Dermis blood vessel endothelial cell (primary cell): ENCODE data around the gene MCAT. TPM values are rescaled to one million over a fixed set of nuclear protein-coding genes. Genes with fewer than 3 reads are reported as not detected.
A peak's percentile ranks its signal among the peaks of the same experiment; 100 is the strongest.

ENCODE experiments used
- DNase-seq: peaks from one replicate; pipeline ENCODE4 v3.0.0; 2010
- total RNA-seq: library from RNA; depleted of rRNA; stranded (reverse); fragments of >200 nt; gene quantifications from 2 replicates; pipeline ENCODE4 v1.2.3, GENCODE V29; 2014

The MCAT gene
- total RNA-seq: 11.7 and 14.8 TPM in 2 replicates

DNA sequence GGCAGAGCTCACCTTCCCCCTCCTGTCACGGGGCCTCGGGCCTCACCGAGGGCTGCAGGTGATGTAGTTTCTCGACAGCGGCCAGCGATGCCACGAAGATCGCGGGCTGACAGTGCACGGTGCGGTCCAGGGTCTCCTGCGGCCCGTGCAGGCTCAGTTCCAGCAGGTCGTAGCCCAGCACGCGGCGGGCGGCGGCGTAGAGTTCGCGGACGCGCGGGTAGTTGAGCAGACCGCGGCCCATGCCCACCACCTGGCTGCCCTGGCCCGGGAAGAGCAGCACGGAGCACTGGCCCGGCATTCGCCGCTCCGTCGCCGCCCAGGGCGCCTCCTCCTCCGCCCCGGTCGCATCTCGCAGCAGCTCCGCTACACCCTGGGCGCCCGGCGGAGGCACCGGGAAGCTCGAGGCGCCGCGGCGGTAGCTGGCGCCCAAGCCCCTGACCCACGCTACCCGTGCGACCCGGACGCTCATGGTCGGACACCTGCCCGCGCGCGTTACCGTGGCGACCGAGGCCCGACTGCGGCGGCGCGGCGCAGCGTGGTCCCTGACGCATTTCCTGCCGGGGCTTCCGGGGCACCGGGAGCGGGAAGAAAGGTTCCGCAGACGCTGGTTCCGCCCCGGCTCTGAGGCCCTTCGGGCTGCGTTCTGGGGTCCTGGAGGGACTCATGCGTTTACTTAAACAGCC, at the start of gene MCAT:
Gene MCAT, minus strand, starts transcription at position 519 of the 683 bp plus-strand sequence. Its CDS starts 50 bp downstream, at position 469.
- DNase-seq: peak; percentile 49

GRCh38 chr22:43191831-43192230, 48.6 kb upstream of the MCAT start:
- DNase-seq: no peak

GRCh38 chr22:43188829-43189545, 45.8 kb upstream of the MCAT start:
- no peak for DNase-seq

DNA sequence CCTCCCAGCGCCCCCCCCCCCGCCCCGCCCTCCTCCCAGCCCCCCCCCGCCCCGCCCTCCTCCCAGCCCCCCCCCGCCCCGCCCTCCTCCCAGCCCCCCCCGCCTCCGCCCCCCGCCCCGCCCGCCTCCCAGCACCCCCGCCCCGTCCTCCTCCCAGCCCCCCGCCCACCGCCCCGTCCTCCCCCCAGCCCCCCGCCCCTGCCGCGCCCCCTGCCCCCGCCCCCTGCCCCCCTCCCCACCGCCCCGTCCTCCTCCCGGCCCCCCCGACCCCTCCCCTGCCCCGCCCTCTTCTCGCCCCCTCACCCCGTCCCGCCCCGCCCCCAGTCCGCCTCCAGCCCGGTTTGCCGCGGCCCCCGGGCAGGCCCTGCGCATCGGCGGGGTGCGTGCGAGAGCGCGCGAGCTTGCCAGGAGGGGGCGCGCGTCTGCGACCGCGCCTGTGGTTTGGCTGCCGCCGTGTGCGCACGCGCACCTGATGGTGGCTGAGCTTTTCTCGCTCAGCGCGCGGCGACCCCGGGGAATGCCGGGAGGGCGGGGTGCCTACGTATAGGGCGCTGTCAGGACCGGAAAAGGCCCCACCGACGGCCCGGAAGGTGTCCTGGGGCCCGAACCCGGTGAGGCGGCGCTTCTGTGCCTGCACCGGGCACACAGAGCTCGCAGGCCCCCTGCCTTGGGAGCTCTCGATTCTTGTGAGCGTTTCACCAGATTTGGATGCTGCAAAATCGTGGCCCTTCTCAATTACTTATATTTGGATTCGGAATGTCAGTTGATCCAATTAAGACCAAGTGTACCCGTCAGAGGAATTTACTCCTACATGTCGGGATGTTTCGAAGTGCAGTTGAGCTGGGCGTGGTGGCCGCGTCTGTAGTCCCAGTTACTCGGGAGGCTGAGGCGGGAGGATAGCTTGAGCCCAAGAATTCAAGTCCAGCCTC, 44.2 kb upstream of the MCAT start:
- DNase-seq: peak; percentile 94

DNA sequence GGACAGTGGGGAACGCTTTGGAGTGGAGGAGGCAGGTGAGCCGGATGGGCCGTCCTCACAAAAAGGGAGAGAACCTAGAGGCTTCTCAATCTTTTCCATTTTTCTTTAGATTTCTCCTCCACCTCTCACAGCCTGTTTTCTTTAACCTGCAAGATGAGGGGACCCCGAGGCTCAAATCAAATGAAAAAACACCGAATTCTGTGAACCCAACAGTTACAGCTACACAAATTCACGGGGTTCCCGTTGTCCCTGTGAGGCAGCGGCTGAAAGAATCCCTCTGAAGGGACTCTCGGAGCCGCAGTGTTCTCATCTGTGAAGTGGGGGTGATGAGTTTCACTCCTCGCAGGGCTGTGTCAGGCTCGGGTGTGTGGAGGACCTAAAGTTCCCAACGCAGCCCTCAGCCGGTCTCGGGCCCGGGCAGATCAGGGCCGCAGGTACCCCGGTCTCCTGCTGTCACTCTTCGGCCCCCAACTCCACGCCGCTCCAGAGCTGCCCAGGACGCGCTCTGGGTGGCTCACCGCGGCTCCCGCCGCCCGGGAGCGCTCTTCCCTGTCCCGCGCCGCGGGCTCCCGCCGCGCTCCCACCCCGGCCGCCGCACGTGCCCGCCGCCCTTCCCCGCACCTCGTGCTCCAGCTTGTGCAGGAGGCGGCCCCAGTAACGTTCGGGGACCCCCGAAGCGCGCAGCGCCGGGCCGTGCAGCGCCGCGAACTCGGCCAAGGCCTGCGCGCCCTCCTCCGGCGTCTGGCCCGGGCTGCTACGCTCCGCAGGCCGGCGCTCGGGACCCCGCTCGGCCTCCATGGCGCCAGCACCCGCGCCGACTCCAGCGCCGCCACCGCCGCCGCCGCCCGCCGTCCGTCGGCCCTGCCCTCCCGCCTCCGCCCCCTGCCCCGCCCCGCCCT, 43.3 kb upstream of the MCAT start, which contains the start of gene TTLL12:
Gene TTLL12, minus strand, starts transcription at position 863 of the 899 bp plus-strand sequence. Its CDS starts 65 bp downstream, at position 798.
- DNase-seq: peak; percentile 67

DNA sequence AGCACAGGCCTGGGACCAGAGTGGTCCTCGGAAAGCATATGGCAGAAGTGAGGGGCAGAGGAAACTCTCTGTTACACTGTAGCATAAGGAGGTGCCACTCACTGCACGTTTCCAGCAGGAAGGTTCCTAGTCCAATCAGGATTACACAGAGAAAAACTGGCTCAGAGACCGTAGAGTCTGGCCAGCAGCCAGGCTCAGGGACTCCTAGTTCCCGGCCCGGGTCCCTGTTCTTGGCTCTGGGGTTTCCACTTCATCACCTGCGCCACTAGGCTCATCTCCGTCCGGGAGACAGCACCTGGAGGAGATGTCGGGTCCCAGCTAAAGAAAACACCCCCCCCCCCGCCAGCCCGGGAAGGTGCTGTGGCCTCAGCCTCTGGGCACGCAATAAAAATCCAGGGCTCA, 42.7 kb upstream of the MCAT start:
- peak; percentile 65 for DNase-seq

DNA sequence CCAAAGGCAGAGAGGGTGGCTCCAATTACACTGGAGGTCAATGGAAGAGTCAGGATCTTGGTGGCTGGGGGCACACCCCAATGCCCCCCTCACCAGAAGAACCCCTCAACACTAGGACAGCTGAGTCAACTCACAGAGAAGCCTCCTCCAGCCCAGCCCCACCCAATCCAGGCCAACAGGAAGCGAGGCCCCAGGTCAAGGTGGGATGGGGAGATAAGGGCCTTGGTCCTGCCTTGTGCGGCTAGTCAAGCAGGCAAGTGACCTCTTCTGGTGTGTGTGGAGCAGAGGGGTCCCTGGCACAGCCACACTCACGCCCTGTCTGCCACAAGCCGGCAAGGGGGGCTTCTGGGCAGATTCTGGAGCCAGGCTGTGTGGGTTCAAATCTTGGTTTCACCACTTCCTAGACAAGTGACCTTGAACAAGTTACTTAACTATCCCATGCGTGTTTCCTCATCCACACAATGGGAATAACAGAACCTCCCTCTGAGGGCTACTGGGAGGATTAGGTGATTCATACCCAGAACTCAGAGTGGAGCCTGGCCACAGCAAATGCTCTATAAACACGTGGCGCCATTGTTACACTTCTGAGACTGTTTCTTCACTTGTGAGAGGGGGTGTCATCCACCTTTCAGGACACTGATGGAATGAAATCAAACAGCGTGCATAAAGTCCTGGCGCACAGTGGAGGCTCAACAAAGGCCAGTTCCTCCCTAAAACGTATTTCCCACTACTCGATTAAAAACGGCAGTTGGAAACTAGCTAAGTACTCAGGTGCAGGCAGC, 40.5 kb upstream of the MCAT start:
- peak; percentile 91 for DNase-seq

- DNase-seq: no peak
These were observed 39.5 kb upstream of the MCAT start for GRCh38 chr22:43182726-43183125.

DNA sequence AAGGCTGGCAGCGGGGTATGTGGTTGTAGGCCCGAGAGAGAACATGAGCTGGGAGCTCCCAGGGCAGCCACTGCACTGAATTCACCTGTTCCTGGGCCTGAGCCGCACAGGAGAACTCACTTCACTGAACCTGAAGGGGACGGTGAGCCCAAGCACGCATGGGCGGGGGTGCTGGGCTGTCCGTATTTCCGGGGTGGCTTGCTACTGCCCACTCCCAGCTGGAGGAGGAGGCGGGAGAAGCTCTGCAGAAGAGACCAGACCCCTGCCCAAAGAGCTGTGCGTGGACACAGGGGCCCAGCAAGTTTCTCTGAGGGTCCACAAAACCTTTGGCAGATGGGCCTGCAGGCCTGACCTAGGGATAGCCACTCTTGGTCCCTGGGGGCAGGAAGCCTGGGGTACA, 38.9 kb upstream of the MCAT start:
- DNase-seq: no peak

DNA sequence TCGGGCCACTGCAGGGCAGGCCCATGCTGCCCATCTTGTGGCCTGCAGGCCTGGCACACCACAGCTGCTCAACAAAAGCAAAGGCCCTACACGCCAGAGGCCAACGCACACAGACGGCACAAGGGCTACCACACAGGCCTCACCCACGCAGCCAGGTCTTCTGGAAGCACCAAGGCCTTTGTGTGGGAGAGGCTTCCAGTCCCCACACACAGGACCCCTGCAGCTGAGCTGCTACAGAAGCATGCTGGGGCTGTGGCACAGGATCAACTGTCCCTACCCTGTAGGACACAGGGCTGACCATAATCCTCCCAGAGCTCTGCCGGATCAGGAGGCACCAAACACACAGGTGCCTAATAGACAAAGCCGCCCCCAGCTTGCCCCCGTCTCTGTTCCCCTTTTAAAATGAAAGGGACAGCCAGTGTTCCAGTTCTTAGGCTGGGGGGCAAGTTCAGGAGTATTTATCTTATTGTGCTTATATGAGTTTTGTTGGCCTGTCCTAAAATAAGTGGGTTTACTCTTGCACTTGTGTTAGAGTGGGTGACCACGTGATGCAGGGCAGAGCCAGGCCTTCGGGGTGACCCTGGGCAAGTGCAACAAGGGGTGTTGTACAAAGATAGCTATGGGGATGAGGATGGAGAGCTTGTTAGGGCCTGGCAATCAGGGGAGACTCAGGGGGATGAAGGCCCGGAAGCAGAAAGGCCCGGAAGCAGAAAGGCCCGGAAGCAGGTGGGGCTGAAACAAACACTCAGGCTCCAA, 38.3 kb upstream of the MCAT start:
- no peak for DNase-seq

DNA sequence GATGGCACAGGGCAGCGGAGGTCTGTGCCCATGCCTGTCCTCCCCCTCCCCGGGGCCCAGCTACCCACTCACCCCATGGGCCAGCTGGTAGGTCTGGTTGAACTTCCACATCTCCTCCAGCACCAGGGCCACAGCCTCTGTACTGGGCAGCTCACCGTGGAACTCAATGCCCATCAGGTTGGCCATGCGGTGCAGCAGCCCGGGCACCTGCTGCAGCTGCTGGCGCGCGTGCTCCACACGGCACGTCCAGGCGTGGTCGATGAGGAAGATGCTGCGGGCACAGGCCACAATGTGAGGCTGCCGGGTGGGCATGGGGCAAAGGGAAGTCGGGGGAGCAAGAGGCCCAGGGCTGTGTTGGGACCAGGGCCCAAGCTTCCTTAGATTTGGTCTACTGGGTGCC, 37.5 kb upstream of the MCAT start:
- DNase-seq: no peak

DNA sequence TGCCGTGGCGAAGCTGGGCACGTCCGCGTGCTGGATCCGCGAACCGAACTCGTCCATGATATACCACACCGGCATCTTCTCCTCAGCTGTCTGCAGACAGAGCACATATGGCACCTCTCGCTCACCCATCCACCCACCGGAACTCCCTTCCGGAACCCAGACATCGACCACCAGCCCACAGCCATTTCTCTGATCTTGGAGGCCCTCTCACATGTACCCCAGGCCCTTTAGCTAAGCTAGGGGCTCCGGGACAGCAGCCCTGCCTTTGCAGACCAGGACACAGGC, 36.7 kb upstream of the MCAT start:
- no peak for DNase-seq

DNA sequence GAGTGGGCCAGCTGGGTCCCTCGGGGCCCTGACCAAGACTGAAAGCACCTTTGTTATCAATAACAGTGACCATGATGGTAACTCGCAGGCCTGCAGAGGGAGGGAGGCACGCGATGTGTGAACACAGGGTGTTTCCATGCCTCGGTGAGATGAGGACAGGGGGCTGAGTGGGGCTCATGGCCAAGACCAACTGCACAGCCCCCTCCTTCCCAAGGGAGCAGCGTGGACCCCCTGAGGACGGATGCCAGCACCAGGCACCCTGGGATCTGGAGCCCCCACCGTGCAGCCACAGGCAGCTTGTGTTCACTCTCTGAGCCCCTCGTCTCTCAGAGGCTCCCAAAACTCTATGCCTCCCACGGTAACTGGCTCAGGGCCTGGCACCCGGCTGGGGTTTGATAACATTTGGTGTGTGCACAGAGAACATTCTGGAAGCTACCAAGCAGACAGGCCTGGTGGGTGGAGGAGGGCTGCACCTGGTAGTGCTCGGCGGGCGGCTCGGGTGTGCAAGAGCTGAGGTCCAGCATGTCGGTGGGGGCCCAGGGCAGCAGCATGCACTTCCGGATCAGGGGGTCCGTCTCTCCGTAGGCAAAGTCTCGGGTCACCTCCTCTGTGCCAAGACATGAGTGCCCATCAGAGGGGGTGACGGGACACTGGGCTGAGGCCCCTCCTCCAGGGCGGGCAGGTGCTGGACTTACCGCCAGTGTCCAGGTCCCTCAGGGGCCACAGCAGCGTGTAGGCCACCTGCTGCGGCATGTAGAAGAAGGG, 36.1 kb upstream of the MCAT start:
- no peak for DNase-seq

- DNase-seq: no peak
These were observed 34.3 kb upstream of the MCAT start for GRCh38 chr22:43177479-43177878.

DNA sequence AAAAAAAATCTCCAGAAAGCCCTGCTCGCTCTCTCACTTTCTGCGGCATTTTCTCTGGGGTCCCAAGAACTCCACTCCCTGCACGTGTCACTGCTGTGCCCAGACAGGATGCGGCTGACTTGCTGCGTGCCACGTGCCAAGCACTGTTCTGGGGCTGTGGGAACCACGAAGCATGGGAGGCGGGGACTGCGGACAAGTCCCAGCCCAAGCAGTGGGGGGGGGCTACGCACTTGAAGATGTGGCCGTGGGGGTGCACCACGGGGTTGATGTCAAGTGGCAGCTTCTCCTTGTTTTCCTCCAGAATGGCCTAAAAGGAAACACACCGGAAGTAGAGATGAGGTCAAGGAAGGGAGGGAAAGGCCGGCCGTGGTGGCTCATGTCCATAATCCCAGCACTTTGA, 32.9 kb upstream of the MCAT start:
- peak; percentile 21 for DNase-seq

DNA sequence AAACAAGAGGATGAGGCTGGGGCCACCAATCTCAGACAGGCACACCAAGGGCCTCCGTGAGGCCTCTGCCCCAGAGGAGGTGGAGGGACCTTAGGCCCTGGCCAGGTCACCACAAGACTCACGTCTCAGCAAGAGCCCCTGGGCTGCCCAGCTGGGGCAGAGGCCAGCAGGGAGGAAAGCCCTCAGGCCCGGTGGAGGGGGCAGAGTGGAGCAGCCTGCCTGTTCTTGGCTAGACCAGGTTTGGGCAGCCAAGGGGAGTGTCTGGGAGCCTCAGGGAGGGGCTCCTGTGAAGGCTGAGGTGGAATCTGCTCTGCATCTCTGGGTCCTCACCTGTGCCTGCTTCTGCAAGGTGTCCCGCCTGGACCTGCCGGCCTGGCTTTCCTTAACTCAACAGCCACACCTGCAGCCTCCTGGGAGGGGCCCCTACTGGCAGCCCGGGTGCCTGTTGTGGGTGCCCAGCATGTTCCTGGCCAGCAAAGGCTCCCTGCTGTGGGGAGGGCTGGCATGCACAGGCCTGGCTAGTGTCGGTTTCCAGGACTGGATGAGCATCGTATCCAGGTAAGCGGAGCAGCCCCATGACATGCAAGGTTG, 31.8 kb upstream of the MCAT start:
- DNase-seq: no peak

GRCh38 chr22:43173976-43174720, 30.9 kb upstream of the MCAT start:
- no peak for DNase-seq

DNA sequence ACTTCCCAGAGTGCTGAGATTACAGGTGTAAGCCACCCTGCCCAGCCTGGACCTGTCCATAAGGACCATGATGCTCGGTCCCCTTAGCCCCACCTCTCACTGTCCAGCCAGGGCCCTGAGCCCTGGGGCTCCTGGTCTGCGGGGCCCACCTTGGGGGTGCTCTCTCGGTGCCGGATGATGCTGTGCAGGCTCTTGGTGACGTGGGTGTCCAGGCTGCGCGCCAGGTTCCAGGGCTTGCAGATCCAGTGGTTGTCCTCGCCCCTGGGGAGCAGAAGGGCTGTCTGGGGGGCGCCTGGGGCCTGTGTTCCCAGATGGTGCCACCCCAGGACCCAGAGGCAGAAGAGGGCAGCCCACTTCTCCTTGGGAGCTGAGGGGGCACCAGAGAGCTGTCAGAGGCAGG, 30.4 kb upstream of the MCAT start:
- no peak for DNase-seq

DNA sequence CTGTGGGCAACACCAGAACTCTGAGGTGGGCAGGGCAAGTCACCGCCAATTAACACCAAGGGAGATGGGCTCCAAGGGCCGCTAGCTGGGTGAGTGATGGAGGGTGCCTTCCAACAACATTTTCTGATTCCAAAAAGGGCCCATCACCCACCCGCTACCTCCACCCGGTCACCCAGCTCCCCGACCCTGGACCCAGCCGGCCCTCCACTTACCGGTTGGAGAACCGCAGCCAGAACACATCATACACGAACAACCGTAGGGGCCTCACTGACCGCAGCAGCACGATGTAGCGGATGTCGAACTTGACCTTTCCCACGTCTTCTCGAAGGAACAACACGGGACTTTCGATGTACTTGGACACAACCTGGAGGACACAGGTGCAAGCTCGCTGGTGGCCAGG, 29.0 kb upstream of the MCAT start:
- DNase-seq: no peak
